ENCODE data around the gene SNAP25. TPM values are rescaled to one million over a fixed set of nuclear protein-coding genes. Genes with fewer than 3 reads are reported as not detected.

The SNAP25 gene
- total RNA-seq, 1 experiment from 2014 or later = 0.39 TPM

DNA sequence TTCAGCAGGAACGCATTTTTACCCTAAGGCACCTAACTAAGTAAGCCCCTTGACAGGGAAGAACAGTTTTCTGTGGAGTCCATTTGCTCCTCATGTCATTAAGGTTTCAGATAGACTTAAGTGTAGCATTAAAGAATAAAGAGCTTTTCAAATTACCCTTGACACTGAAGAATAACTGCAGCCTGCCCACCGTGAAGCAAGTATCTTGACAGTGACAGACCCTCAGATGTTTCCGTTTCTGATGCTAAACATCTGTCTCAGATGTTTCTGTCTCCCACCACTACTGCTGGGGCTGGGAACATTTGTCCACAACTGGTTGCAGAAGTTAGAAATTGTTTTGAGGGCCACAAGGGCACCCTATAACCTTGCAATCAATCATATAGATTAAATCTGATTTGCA, 50.0 kb downstream of the SNAP25 start:
- H3K9me3 ChIP-seq (ENCODE audit: control insufficient read depth in 1 of 2, insufficient read depth in 1 of 2, low read depth in 1 of 2, low read length in 2 of 2) = no peaks in the 10 kb centered on the region
- DNase-seq (ENCODE audit: low read depth, low spot score) (no peak), ATAC-seq (no peak)
- no peaks in the 10 kb centered on the region for H3K36me3 ChIP-seq (ENCODE audit: control insufficient read depth in 1 of 2, insufficient read depth in 2 of 2, low read length in 2 of 2)
- H3K27me3 ChIP-seq (ENCODE audit: insufficient read depth, low read length) = peaks cover 16% of the 10 kb centered on the region; the same call in 1 of the 2 replicates
- no peaks in the 10 kb centered on the region for H3K79me2 ChIP-seq (ENCODE audit: insufficient read depth, low read length)
- no peaks in the 10 kb centered on the region for H4K20me1 ChIP-seq (ENCODE audit: insufficient read depth)
- ChIA-PET CTCF (no interaction called here), POLR2A (no interaction called here), RAD21 (ENCODE audit: low non-redundant PET in 1 of 2, low total read pairs in 2 of 2, uncharacterized antibody in 2 of 2, unreplicated experiment in 2 of 2) (no interaction called here)
- H3K9me2 ChIP-seq (ENCODE audit: insufficient read depth) = no peaks in the 10 kb centered on the region
- intact Hi-C loops (cut with micrococcal nuclease) = no loop called here
- no peak overlapping the region for H3K4me3 ChIP-seq (replicated peaks in 1 of 2; ENCODE audit: low read depth in 1 of 2, low read length in 2 of 2)
- no peak overlapping the region for H3K27ac ChIP-seq (ENCODE audit: low read depth, low read length)
- no peak overlapping the region for H3K9ac ChIP-seq (ENCODE audit: low read length)
- BruUV-seq (replicated peaks) = no TSS peak
- no peaks in the 10 kb centered on the region for H3K4me1 ChIP-seq (ENCODE audit: control insufficient read depth in 1 of 2, insufficient read depth in 2 of 2, low read length in 2 of 2)
- TF ChIP-seq, protein P1, sequence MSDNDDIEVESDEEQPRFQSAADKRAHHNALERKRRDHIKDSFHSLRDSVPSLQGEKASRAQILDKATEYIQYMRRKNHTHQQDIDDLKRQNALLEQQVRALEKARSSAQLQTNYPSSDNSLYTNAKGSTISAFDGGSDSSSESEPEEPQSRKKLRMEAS (IDR thresholded peaks at IDR 0.05) = no peak
- no peak for TF ChIP-seq FOSL1 (IDR thresholded peaks at IDR 0.05; ENCODE audit: low read depth)
- no peak for TF ChIP-seq CBX3 (IDR thresholded peaks at IDR 0.05; ENCODE audit: low read depth)
- H2AFZ ChIP-seq (ENCODE audit: low read depth, low read length, poor library complexity, severe bottlenecking) = no peak overlapping the region
- no peak overlapping the region for H3K4me2 ChIP-seq (ENCODE audit: low read length)

DNA sequence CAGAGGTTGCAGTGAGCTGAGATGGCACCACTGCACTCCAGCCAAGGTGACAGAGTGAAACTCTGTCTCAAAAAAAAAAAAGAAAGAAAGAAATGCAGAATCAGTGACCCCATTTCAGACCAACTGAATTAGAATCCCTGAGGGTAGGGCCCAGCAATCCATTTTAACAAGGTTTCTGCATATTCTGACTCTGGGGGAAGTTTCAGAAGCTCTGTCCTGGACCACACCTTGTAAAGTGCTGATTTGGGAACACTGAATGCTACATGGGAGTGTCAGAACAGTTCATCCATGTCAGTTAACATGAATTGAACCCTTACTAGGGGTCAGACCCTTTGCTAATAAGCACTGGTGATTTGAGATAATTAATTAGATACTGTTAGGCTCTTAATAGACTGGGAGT, 52.0 kb downstream of the SNAP25 start:
- RAD21 ChIA-PET (ENCODE audit: low non-redundant PET in 1 of 2, low total read pairs in 2 of 2, uncharacterized antibody in 2 of 2, unreplicated experiment in 2 of 2) = no interaction called here
- H3K4me2 ChIP-seq (ENCODE audit: low read length) = no peak overlapping the region
- H3K27ac ChIP-seq (ENCODE audit: low read depth, low read length) = no peak overlapping the region
- TF ChIP-seq POLR2AphosphoS5 (IDR thresholded peaks at IDR 0.05; ENCODE audit: low read depth, low read length) = no peak
- TF ChIP-seq, protein P2, sequence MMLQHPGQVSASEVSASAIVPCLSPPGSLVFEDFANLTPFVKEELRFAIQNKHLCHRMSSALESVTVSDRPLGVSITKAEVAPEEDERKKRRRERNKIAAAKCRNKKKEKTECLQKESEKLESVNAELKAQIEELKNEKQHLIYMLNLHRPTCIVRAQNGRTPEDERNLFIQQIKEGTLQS (IDR thresholded peaks at IDR 0.05) = no peak
- TF ChIP-seq, protein P3, sequence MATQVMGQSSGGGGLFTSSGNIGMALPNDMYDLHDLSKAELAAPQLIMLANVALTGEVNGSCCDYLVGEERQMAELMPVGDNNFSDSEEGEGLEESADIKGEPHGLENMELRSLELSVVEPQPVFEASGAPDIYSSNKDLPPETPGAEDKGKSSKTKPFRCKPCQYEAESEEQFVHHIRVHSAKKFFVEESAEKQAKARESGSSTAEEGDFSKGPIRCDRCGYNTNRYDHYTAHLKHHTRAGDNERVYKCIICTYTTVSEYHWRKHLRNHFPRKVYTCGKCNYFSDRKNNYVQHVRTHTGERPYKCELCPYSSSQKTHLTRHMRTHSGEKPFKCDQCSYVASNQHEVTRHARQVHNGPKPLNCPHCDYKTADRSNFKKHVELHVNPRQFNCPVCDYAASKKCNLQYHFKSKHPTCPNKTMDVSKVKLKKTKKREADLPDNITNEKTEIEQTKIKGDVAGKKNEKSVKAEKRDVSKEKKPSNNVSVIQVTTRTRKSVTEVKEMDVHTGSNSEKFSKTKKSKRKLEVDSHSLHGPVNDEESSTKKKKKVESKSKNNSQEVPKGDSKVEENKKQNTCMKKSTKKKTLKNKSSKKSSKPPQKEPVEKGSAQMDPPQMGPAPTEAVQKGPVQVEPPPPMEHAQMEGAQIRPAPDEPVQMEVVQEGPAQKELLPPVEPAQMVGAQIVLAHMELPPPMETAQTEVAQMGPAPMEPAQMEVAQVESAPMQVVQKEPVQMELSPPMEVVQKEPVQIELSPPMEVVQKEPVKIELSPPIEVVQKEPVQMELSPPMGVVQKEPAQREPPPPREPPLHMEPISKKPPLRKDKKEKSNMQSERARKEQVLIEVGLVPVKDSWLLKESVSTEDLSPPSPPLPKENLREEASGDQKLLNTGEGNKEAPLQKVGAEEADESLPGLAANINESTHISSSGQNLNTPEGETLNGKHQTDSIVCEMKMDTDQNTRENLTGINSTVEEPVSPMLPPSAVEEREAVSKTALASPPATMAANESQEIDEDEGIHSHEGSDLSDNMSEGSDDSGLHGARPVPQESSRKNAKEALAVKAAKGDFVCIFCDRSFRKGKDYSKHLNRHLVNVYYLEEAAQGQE (IDR thresholded peaks at IDR 0.05; ENCODE audit: low read depth) = no peak
- TF ChIP-seq EZH2phosphoT487 (IDR thresholded peaks at IDR 0.05; ENCODE audit: borderline replicate concordance) = no peak
- TF ChIP-seq CEBPB (IDR thresholded peaks at IDR 0.05; ENCODE audit: low read depth) = no peak
- no peak for TF ChIP-seq FOSL1 (IDR thresholded peaks at IDR 0.05; ENCODE audit: low read depth)
- TF ChIP-seq SRF (IDR thresholded peaks at IDR 0.05; ENCODE audit: low read depth) = no peak
- TF ChIP-seq JUND (IDR thresholded peaks at IDR 0.05) = no peak
- no peak for TF ChIP-seq EZH2 (IDR thresholded peaks at IDR 0.05)
- TF ChIP-seq ELF1 (IDR thresholded peaks at IDR 0.05; ENCODE audit: borderline replicate concordance, low read depth) = no peak
- no peak for TF ChIP-seq EGR1 (IDR thresholded peaks at IDR 0.05; ENCODE audit: low read depth)
- no peak for TF ChIP-seq YY1 (IDR thresholded peaks at IDR 0.05; ENCODE audit: extremely low read depth, insufficient replicate concordance, low read depth, low read length)
- no peaks in the 10 kb centered on the region for H3K9me2 ChIP-seq (ENCODE audit: insufficient read depth)
- H2AFZ ChIP-seq (ENCODE audit: low read depth, low read length, poor library complexity, severe bottlenecking) = no peak overlapping the region
- H3K36me3 ChIP-seq (ENCODE audit: control insufficient read depth in 1 of 2, insufficient read depth in 2 of 2, low read length in 2 of 2) = no peaks in the 10 kb centered on the region
- H4K20me1 ChIP-seq (ENCODE audit: insufficient read depth) = no peaks in the 10 kb centered on the region
- H3K4me1 ChIP-seq (ENCODE audit: control insufficient read depth in 1 of 2, insufficient read depth in 2 of 2, low read length in 2 of 2) = no peaks in the 10 kb centered on the region
- DNase-seq (ENCODE audit: low read depth, low spot score) = no peak
- no TSS peak for BruUV-seq (replicated peaks)
- POLR2A ChIA-PET = interaction anchor here (0.7 kb wide), 1 partner anchor 115 kb away, joined by 3 read pairs; no protein-coding TSS in a partner anchor
- no peaks in the 10 kb centered on the region for H3K79me2 ChIP-seq (ENCODE audit: insufficient read depth, low read length)
- H3K4me3 ChIP-seq (replicated peaks in 1 of 2; ENCODE audit: low read depth in 1 of 2, low read length in 2 of 2) = no peak overlapping the region
- H3K9me3 ChIP-seq (ENCODE audit: control insufficient read depth in 1 of 2, insufficient read depth in 1 of 2, low read depth in 1 of 2, low read length in 2 of 2) = no peaks in the 10 kb centered on the region
- H3K9ac ChIP-seq (ENCODE audit: low read length) = no peak overlapping the region
- 0 out of 2 replicates have a peak, but pooled peaks cover 11% of the 10 kb centered on the region for H3K27me3 ChIP-seq (ENCODE audit: insufficient read depth, low read length)
- intact Hi-C loops (cut with micrococcal nuclease) = no loop called here
- CTCF ChIA-PET = no interaction called here
- ATAC-seq = no peak
